ENCODE results near the gene NHS. TPM values are rescaled to one million over a fixed set of nuclear protein-coding genes. Genes with fewer than 3 reads are reported as not detected.

Gene NHS
- total RNA-seq, 6 experiments from 2014 or later, result 0.06 to 0.27 (median 0.12) TPM

DNA sequence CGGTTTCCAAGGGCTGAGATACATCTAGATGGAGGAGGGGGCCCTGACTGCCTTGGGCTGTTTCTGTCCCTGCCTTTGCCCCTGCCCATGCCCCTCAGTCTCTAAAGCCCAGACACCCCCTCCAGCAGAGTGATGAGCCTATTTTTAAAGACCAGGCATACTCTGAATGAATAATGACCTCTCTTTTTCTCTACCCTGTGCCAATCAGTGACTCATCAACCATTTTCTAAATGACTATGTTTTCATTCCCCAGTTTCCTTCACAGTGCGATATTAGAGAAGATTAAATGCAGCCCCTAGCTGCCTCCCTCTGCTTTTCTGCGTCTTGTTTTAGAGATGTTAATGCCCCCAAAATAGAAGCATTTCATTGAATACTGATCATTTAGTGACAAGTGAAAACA, 15.5 kb upstream of the NHS start:
- ATAC-seq (no peak), DNase-seq (no peak)
- H3K27ac ChIP-seq, result no peak overlapping the region
- intact Hi-C loops (cut with DNase I), result no loop called here
- H3K4me3 ChIP-seq, result no peak overlapping the region
- no peaks in the 10 kb centered on the region for H3K27me3 ChIP-seq
- no peaks in the 10 kb centered on the region for H3K9me3 ChIP-seq
- no peaks in the 10 kb centered on the region for H3K4me1 ChIP-seq
- no peaks in the 10 kb centered on the region for H3K36me3 ChIP-seq
- 51% methylated on average over 3 of the region's 3 CpGs for WGBS (ENCODE audit: insufficient coverage, low coverage, low lambda C conversion rate, missing lambda C conversion rate)
- TF ChIP-seq, protein P1, sequence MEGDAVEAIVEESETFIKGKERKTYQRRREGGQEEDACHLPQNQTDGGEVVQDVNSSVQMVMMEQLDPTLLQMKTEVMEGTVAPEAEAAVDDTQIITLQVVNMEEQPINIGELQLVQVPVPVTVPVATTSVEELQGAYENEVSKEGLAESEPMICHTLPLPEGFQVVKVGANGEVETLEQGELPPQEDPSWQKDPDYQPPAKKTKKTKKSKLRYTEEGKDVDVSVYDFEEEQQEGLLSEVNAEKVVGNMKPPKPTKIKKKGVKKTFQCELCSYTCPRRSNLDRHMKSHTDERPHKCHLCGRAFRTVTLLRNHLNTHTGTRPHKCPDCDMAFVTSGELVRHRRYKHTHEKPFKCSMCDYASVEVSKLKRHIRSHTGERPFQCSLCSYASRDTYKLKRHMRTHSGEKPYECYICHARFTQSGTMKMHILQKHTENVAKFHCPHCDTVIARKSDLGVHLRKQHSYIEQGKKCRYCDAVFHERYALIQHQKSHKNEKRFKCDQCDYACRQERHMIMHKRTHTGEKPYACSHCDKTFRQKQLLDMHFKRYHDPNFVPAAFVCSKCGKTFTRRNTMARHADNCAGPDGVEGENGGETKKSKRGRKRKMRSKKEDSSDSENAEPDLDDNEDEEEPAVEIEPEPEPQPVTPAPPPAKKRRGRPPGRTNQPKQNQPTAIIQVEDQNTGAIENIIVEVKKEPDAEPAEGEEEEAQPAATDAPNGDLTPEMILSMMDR (IDR thresholded peaks at IDR 0.05), result no peak
- no peak for TF ChIP-seq POLR2A (IDR thresholded peaks at IDR 0.05)

GRCh38 chrX:17361620-17362019, 13.4 kb upstream of the NHS start:
- Histone ChIP-seq H3K4me3 (no peak overlapping the region), H3K36me3 (no peaks in the 10 kb centered on the region), H3K27me3 (peaks cover 0 to 9% of the 10 kb centered on the region in 2 donors), H3K9me3 (no peaks in the 10 kb centered on the region), H3K27ac (no peak overlapping the region), H3K4me1 (no peaks in the 10 kb centered on the region)
- DNase-seq (no peak), ATAC-seq (no peak)
- intact Hi-C loops (cut with DNase I), result no loop called here
- 49% methylated on average over 10 of the region's 14 CpGs for WGBS (ENCODE audit: insufficient coverage, low coverage, low lambda C conversion rate, missing lambda C conversion rate)
- TF ChIP-seq, protein P1 (IDR thresholded peaks at IDR 0.05), result no peak
- no peak for TF ChIP-seq POLR2A (IDR thresholded peaks at IDR 0.05)

GRCh38 chrX:17368002-17368401, 7.0 kb upstream of the NHS start:
- TF ChIP-seq, protein P1 (IDR thresholded peaks at IDR 0.05), result no peak
- TF ChIP-seq POLR2A (IDR thresholded peaks at IDR 0.05), result no peak
- intact Hi-C loops (cut with DNase I), result no loop called here
- ATAC-seq, result no peak
- no peaks in the 10 kb centered on the region for H3K9me3 ChIP-seq
- no peak for DNase-seq
- no peak overlapping the region for H3K4me3 ChIP-seq
- no peaks in the 10 kb centered on the region for H3K4me1 ChIP-seq
- no peaks in the 10 kb centered on the region for H3K36me3 ChIP-seq
- H3K27me3 ChIP-seq, result peaks cover 0 to 9% of the 10 kb centered on the region in 2 donors
- WGBS (ENCODE audit: insufficient coverage, low coverage, low lambda C conversion rate, missing lambda C conversion rate), result 32% methylated on average over 3 of the region's 3 CpGs
- H3K27ac ChIP-seq, result no peak overlapping the region

DNA sequence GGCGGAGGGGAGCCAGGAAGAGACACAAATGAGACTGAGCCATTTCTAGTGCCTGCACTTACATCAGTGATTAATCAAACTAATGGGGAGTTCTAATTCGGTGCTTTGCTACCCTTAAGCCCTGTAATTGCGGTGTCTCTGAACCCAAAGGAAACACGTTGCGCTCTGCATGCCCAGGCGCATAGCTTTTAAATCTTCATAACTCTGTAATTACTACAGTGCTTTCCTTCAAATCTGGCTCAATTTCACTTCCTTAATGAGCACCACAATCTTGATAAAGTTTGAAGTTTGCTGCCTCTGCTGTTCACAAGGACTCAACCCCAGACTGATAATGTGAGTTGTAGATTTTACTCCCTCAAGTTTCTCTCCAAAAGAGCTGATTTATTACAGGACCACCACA, 5.7 kb upstream of the NHS start:
- ATAC-seq, result no peak
- no peak overlapping the region for H3K27ac ChIP-seq
- TF ChIP-seq POLR2A (IDR thresholded peaks at IDR 0.05), result no peak
- TF ChIP-seq, protein P1 (IDR thresholded peaks at IDR 0.05), result no peak

GRCh38 chrX:17370191-17370590, 4.8 kb upstream of the NHS start:
- no peak overlapping the region for H3K4me3 ChIP-seq
- no peaks in the 10 kb centered on the region for H3K36me3 ChIP-seq
- H3K27ac ChIP-seq, result no peak overlapping the region
- no peak for ATAC-seq
- no peaks in the 10 kb centered on the region for H3K9me3 ChIP-seq
- H3K27me3 ChIP-seq, result peaks cover 0 to 3% of the 10 kb centered on the region in 2 donors
- DNase-seq, result no peak
- peaks cover 0 to 2% (median 0%) of the 10 kb centered on the region in 4 donors for H3K4me1 ChIP-seq
- no peak for TF ChIP-seq POLR2A (IDR thresholded peaks at IDR 0.05)
- TF ChIP-seq, protein P1 (IDR thresholded peaks at IDR 0.05), result no peak
- intact Hi-C loops (cut with DNase I), result no loop called here
- 52% methylated on average over 9 of the region's 9 CpGs for WGBS (ENCODE audit: insufficient coverage, low coverage, low lambda C conversion rate, missing lambda C conversion rate)

More for the DNA sequence above, 5.7 kb upstream of the NHS start:
- 53% methylated on average over 6 of the region's 6 CpGs for WGBS (ENCODE audit: insufficient coverage, low coverage, low lambda C conversion rate, missing lambda C conversion rate)
- Histone ChIP-seq H3K27me3 (peaks cover 0 to 9% of the 10 kb centered on the region in 2 donors), H3K4me3 (no peak overlapping the region), H3K36me3 (no peaks in the 10 kb centered on the region), H3K9me3 (no peaks in the 10 kb centered on the region), H3K4me1 (no peaks in the 10 kb centered on the region)
- DNase-seq, result no peak
- intact Hi-C loops (cut with DNase I), result no loop called here
